ENCODE data around the gene SGMS2. TPM values are rescaled to one million over a fixed set of nuclear protein-coding genes. Genes with fewer than 3 reads are reported as not detected.

The SGMS2 gene
- 14.0 and 15.3 TPM in 2 replicates for total RNA-seq (2014; rRNA removed; shearing (Covaris generic))

- DNase-seq (ENCODE audit: low read depth), result peak; percentile 82
These were observed at the start of gene SGMS2 for GRCh38 chr4:107824350-107825071. SGMS2 (plus strand) TSS chr4:107824932; CDS start chr4:107895554, 70,622 bp downstream.

DNA sequence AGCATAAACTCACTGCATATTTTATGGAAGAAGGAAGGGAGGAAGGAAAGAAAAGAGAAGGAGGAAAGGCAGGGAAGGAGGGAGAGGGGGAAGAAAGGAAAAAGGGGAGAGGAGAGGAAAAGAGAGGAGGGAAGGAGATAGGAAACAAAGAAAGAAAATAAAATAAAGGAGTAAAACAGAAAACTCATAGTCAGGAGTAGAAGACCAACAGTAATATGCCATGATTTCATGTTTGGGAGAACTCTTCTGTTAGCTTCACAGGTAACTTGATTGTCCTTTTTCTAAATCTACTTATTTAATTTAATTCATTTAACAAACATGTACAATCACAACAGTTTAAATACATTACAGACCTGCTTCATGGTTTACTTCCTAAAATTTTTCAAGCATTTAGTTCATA lies 46.8 kb upstream of the SGMS2 start:
- no peak for DNase-seq (ENCODE audit: low read depth)

GRCh38 chr4:107778784-107779530 lies 45.8 kb upstream of the SGMS2 start:
- DNase-seq (ENCODE audit: low read depth), result no peak

DNA sequence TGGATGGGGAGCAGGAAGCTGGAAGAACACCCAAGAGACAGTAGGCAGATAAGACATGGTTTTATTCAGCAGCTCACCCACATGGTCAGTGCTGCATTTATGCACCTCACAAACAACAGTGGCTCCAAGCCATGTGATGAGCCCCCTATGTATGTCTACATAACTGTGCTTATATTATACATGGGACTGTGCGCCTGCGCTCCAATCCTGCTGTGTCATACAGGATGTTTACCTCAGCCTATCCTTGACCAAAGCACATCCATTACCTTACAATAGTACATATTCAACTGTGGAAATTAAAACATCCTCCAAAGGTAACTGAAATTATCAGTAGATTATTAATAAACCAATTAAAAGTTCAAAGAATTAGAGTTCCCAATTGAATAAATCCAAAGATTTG lies 44.1 kb upstream of the SGMS2 start:
- no peak for DNase-seq (ENCODE audit: low read depth)

- DNase-seq (ENCODE audit: low read depth), result no peak
These were observed 32.8 kb upstream of the SGMS2 start for GRCh38 chr4:107791902-107792301.

DNA sequence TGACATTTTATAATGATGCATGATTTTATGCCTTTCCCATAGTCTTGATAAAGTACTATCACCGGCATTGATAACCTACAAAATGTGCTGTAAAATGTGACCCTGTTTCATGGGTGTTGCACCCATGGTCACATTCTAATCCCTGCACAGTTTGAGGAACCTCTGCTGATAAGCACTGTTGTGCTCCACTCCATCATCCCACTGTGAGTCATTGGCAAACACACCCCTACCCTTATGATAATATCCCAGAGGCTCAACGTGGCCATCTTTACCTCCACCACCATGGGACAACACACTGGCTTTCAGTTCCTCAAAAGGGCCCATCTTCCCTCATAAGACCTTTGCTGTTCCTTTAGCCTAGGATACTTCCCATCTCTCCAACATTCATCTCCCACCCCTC lies 32.0 kb upstream of the SGMS2 start:
- no peak for DNase-seq (ENCODE audit: low read depth)

DNA sequence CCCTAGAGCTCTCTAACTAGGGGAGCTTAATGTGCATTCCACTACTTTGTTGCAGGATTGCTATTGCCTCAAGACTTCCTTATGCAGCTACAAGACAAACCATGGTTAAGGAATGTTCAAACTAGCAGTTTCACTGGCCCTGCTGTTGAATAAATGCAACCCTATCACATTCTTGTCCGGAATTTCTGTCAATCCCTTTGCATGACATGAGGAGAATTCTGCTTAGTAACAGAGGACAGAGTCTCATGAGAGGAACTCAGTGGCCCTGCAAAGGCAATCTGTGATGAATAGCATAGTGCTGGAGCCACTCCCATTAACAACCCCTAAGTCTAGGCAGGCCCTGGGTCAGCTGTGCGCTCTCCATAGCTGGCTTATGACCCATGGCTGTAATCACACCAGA lies 30.7 kb upstream of the SGMS2 start:
- no peak for DNase-seq (ENCODE audit: low read depth)

DNA sequence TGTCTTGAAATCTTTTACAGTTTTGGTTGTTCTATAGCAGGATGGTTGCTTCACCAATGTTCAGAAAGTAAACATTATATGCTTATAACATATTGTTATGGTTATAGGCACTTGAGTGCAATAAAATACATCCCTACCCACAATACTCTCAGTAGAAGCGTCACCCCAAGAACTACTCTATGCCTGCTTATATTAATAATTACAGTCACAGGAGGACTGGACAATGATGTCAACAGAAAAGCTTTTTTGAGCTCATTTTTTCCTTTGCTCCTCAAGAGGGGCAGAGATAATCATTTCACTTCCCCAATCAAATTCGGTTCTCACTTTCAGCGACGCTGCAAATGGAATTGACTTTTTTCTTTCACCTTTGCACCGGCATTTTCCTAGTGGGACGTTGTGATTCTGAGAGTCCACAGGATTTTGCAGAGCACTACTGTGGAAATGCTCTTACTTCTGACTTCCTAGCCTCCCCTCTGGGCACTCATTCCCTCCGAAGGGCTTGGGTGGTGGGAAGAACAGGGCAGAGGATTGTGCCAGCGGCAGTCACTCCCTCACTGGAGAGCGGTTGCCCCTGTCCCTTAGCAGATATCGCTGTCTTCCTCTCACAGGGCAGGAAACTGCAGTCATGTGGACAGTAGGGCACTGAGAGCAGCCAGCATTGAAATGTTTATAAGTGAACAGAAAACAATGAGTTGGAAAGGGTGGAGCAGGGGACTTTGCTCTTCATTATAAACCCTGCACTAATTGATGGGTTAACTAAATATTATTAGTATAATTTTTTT lies 24.9 kb upstream of the SGMS2 start:
- no peak for DNase-seq (ENCODE audit: low read depth)

GRCh38 chr4:107800706-107801105 lies 24.0 kb upstream of the SGMS2 start:
- no peak for DNase-seq (ENCODE audit: low read depth)

- DNase-seq (ENCODE audit: low read depth), result peak; percentile 85
These were observed 22.9 kb upstream of the SGMS2 start for GRCh38 chr4:107801766-107802211.

DNA sequence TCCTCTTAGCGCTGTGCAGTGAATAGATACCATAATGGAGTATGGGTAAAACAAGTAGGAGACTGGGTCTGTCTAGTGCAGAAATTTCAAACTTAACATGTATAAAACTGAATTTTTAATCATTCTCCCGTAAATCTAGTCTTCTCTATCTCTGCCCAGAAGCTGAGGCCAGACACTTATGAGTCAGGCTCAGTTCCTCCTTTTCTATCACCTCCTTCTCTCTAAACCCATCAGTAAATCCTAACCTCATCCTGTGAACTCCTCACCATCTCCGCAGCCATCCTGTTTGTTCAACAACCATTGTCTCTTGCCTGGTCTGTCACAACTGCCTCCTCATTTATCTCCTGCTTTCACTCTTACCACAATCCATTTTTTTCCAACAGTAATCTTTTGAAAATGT lies 19.8 kb upstream of the SGMS2 start:
- DNase-seq (ENCODE audit: low read depth), result no peak

GRCh38 chr4:107806196-107806595 lies 18.5 kb upstream of the SGMS2 start:
- no peak for DNase-seq (ENCODE audit: low read depth)

DNA sequence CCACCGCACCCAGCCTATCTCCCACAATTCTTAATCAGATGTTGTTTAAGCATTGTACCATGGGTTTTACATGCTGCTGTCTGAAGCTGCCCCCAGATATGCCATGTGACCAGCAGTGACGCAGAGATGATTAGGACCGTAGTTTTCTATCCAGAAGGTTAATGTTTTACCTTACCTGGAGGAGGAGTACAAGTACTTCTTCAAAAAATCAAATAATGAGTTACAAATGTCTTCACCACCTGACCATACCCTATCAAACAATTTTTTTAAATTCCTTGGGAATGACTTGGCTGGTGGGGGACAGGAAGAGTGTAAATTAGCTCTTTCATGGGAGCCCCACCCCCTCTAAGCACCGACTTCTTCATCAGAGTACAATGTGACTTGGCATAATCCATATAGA lies 16.2 kb upstream of the SGMS2 start:
- no peak for DNase-seq (ENCODE audit: low read depth)

DNA sequence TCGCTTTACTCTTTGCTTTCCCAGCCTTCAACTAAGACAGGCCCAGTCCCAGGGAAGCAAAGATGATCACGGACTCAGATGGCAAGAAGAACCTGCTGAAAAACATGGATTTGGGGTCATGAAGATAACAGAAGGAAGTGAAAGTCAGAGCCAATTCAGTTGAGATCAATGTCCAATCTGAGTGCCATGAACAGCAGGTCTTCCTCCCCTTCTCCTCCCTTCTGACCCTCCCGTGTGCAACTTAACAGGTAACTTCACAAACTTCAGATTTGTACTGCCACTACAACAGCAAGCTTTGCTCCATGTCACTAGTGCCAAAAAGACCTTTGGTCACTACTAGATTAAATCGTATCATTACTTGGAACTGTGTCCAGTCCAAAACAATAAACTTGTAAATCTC lies 15.5 kb upstream of the SGMS2 start:
- no peak for DNase-seq (ENCODE audit: low read depth)

GRCh38 chr4:107814758-107815157 lies 10.0 kb upstream of the SGMS2 start:
- DNase-seq (ENCODE audit: low read depth), result no peak

- DNase-seq (ENCODE audit: low read depth), result peak; percentile 29
These were observed 9.6 kb upstream of the SGMS2 start for GRCh38 chr4:107815158-107815557.

DNA sequence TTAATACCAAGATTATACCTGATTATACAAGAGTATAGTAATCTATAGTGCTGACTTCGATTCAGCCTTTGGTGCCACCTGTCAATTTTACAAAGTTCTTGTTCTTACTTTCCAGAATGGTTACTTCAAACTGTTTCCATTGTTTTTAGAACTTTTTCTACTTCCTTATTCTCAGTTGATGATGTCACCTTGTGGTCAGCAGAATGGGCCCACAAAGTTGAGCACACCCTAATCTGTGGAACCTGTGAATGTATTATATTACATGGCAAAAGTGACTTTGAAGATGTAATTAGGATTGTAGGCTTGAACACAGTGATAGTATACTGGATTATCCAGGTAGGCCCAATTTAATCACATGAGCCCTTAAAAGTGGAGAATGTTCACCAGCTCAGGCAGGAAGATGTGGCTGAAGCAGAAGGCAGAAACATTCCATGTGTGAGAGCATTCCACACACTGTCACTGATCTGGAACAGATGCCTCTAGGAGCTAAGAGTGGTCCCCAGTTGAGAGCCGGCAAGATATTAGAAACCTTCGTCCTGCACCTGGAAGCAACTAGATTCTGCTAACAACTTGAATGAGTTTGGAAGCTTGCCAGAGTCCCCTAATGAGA lies 6.3 kb upstream of the SGMS2 start:
- DNase-seq (ENCODE audit: low read depth), result peak; percentile 11

- DNase-seq (ENCODE audit: low read depth), result no peak
These were observed 822 bp upstream of the SGMS2 start for GRCh38 chr4:107823870-107824349.

- DNase-seq (ENCODE audit: low read depth), result peak; percentile 52
These were observed 516 bp downstream of the SGMS2 start for GRCh38 chr4:107825072-107825824.

- no peak for DNase-seq (ENCODE audit: low read depth)
These were observed 1.8 kb downstream of the SGMS2 start for GRCh38 chr4:107826421-107826980.
